Measurements from ENCODE around the gene BRI3. TPM values are rescaled to one million over a fixed set of nuclear protein-coding genes. Genes with fewer than 3 reads are reported as not detected.

The BRI3 gene
- total RNA-seq, 1 donor from 2014 or later = 151 TPM

DNA sequence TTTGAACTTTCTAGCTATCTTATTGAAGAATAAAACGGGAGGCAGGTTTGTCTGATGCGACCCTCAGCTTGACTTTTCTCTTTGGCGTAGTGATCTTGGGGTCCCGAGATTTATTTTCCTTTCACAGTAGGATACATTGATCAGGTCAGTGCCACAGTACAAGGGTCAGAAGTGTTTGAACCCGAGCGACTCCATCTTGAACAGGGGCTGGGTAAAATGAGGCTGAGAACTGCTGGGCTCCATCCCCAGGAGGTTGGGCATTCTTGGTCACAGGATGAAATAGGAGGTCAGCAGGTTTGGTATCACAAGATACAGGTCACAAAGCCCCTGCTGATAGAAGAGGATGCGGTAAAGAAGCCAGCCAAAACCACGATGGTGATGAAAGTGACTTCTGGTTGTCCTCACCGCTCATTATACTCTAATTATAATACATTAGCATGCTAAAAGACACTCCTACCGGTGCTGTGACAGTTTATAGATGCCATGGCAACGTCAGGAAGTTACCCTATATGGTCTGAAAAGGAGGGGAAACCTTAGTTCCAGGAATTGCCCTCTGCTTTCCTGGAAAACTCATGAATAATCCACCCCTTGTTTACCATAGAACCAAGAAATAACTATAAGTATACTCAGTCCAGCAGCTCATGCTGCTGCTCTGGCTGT lies 26.4 kb upstream of the BRI3 start:
- no peak for DNase-seq (ENCODE audit: extremely low spot score, unreplicated experiment)

DNA sequence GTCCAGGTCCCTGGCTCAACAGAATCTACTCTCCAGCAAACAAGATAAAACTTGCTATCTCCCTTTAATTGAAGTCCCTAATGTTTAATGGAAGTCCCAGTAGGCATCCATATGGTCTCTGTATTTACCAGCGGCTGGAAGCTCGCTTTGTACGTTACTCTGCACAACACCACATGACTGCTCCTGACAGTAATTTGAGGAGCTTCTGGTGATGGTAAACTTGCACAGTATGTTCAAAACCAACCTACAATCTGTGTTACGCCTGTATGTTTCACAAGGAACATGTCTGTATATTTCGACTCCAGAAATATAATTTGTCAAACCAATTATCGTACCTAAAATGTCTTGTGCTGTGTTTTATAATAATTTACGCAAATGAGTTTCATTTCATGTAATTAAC lies 25.1 kb upstream of the BRI3 start:
- Mint-ChIP-seq H3K36me3 (peaks cover 4% of the 10 kb centered on the region), H3K27ac (peak overlapping the region; percentile 41), H3K9me3 (no peaks in the 10 kb centered on the region), H3K27me3 (no peaks in the 10 kb centered on the region), H3K4me3 (peak overlapping the region; percentile 31), H3K4me1 (ENCODE audit: unreplicated experiment) (peaks cover 10% of the 10 kb centered on the region)
- DNase-seq (ENCODE audit: extremely low spot score, unreplicated experiment) = no peak
- TF ChIP-seq, protein P1, sequence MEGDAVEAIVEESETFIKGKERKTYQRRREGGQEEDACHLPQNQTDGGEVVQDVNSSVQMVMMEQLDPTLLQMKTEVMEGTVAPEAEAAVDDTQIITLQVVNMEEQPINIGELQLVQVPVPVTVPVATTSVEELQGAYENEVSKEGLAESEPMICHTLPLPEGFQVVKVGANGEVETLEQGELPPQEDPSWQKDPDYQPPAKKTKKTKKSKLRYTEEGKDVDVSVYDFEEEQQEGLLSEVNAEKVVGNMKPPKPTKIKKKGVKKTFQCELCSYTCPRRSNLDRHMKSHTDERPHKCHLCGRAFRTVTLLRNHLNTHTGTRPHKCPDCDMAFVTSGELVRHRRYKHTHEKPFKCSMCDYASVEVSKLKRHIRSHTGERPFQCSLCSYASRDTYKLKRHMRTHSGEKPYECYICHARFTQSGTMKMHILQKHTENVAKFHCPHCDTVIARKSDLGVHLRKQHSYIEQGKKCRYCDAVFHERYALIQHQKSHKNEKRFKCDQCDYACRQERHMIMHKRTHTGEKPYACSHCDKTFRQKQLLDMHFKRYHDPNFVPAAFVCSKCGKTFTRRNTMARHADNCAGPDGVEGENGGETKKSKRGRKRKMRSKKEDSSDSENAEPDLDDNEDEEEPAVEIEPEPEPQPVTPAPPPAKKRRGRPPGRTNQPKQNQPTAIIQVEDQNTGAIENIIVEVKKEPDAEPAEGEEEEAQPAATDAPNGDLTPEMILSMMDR (conservative IDR thresholded peaks at IDR 0.05) = no peak

More for the DNA sequence above, 26.4 kb upstream of the BRI3 start:
- peaks cover 4% of the 10 kb centered on the region for H3K36me3 Mint-ChIP-seq
- H3K4me3 Mint-ChIP-seq = peak overlapping the region; percentile 51
- no peaks in the 10 kb centered on the region for H3K27me3 Mint-ChIP-seq
- TF ChIP-seq, protein P1 (conservative IDR thresholded peaks at IDR 0.05) = no peak
- no peaks in the 10 kb centered on the region for H3K9me3 Mint-ChIP-seq
- H3K4me1 Mint-ChIP-seq (ENCODE audit: unreplicated experiment) = peaks cover 10% of the 10 kb centered on the region
- peak overlapping the region; percentile 39 for H3K27ac Mint-ChIP-seq

DNA sequence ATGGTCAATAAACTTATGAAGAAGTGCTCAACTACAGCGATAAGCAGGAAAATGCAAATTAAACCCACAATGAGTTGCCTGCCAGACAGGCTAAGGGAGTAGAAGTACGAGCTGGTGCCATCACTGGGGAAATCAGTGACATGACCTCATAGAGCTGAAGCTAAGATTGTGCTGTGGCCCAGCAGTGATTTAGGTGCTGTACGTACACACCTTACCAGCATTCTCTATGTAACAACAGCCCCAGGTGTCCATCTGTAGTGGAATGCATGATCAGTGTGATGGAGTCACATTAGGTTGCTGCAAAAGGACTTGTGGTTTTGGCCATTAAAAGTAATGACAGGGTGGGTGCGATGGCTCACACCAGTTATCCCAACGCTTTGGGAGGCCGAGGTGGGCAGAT lies 23.8 kb upstream of the BRI3 start:
- TF ChIP-seq, protein P1 (conservative IDR thresholded peaks at IDR 0.05) = no peak
- Mint-ChIP-seq H3K36me3 (peaks cover 4% of the 10 kb centered on the region), H3K4me1 (ENCODE audit: unreplicated experiment) (peaks cover 8% of the 10 kb centered on the region), H3K27me3 (no peaks in the 10 kb centered on the region), H3K9me3 (no peaks in the 10 kb centered on the region), H3K27ac (no peak overlapping the region), H3K4me3 (no peak overlapping the region)
- DNase-seq (ENCODE audit: extremely low spot score, unreplicated experiment) = no peak

DNA sequence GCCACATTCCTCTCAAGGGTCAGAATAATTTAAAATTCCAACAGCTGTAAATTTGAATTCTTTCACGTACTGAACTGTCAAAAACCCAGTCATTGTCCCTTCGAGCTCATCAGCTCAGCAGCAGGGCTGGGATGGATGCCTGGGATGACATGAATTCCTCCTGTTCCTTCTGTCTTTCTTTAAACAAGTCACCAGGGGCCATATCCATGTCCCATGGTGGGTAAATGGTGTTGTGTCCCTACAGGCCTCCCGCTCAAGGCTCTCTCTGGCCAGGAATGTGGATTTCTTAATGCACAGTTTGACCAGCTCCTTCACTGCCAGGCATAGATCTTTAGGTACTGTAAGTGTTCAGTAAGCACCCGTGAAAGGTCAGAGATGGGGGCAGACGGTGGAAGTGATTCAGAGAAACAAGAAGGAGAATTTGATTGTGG lies 15.6 kb upstream of the BRI3 start:
- Mint-ChIP-seq H3K9me3 (peaks cover 5% of the 10 kb centered on the region), H3K27me3 (no peaks in the 10 kb centered on the region), H3K27ac (peak overlapping the region; percentile 88), H3K36me3 (peaks cover 13% of the 10 kb centered on the region), H3K4me1 (ENCODE audit: unreplicated experiment) (peaks cover 5% of the 10 kb centered on the region), H3K4me3 (no peak overlapping the region)
- TF ChIP-seq, protein P1 (conservative IDR thresholded peaks at IDR 0.05) = no peak
- no peak for DNase-seq (ENCODE audit: extremely low spot score, unreplicated experiment)

DNA sequence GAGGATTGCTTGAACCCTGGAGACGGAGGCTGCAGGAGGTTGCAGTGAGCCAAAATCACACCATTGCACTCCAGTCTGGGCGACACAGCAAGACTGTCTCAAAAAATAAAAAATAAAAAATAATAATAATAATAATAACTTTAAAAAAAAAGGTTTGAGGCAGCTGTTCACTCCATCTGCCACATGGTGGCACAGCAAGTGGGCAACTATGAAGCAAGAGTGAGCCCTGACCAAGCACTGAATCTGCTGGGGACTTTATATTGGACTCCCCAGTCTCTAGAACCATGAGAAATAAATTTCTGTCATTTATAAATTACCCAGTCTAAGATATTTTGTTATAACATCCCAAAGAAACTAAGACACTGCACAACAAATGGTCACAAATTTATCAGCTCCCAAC lies 14.6 kb upstream of the BRI3 start:
- H3K27me3 Mint-ChIP-seq = no peaks in the 10 kb centered on the region
- TF ChIP-seq, protein P1 (conservative IDR thresholded peaks at IDR 0.05) = peak; percentile 60
- H3K4me1 Mint-ChIP-seq (ENCODE audit: unreplicated experiment) = peaks cover 5% of the 10 kb centered on the region
- no peak overlapping the region for H3K27ac Mint-ChIP-seq
- no peak overlapping the region for H3K4me3 Mint-ChIP-seq
- H3K36me3 Mint-ChIP-seq = peaks cover 13% of the 10 kb centered on the region
- DNase-seq (ENCODE audit: extremely low spot score, unreplicated experiment) = no peak
- H3K9me3 Mint-ChIP-seq = peaks cover 5% of the 10 kb centered on the region

Data from type B pancreatic cell (in vitro differentiated cells).